ENCODE data around the gene PXYLP1.

DNA sequence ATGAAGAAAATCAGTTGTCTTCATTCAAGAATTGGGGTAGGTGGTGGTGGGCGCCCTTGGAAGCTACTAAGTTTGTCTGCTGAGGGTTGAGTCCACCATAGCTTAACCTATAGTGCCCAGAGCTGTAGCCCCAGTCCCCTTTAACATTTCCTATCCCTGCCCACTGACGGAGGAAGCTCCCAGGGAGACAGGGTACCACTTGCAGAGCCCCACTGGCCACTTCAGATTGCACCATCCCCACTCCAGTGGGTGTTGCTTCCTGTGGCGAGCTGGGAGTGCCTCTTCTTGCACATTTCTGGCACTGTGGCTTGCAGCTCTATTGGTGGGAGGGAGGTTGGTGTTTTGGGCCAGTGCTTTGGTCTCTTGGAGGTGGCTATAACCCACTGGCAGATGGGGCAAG, 2.7 kb downstream of the PXYLP1 start:
- TF ChIP-seq EZH2 (IDR thresholded peaks at IDR 0.05; ENCODE audit: borderline replicate concordance, insufficient read depth, low read length, poor library complexity, severe bottlenecking) = no peak
- no peak for TF ChIP-seq MXI1 (conservative IDR thresholded peaks at IDR 0.05; ENCODE audit: poor library complexity, severe bottlenecking)
- no peak for TF ChIP-seq CTCF (IDR thresholded peaks at IDR 0.05; ENCODE audit: poor library complexity, severe bottlenecking)
- no peak for TF ChIP-seq POLR2AphosphoS5 (IDR thresholded peaks at IDR 0.05)
- TF ChIP-seq TAF1 (IDR thresholded peaks at IDR 0.05; ENCODE audit: low read depth) = no peak
- TF ChIP-seq EP300 (conservative IDR thresholded peaks at IDR 0.05; ENCODE audit: poor library complexity, severe bottlenecking) = no peak
- TF ChIP-seq, protein P1, sequence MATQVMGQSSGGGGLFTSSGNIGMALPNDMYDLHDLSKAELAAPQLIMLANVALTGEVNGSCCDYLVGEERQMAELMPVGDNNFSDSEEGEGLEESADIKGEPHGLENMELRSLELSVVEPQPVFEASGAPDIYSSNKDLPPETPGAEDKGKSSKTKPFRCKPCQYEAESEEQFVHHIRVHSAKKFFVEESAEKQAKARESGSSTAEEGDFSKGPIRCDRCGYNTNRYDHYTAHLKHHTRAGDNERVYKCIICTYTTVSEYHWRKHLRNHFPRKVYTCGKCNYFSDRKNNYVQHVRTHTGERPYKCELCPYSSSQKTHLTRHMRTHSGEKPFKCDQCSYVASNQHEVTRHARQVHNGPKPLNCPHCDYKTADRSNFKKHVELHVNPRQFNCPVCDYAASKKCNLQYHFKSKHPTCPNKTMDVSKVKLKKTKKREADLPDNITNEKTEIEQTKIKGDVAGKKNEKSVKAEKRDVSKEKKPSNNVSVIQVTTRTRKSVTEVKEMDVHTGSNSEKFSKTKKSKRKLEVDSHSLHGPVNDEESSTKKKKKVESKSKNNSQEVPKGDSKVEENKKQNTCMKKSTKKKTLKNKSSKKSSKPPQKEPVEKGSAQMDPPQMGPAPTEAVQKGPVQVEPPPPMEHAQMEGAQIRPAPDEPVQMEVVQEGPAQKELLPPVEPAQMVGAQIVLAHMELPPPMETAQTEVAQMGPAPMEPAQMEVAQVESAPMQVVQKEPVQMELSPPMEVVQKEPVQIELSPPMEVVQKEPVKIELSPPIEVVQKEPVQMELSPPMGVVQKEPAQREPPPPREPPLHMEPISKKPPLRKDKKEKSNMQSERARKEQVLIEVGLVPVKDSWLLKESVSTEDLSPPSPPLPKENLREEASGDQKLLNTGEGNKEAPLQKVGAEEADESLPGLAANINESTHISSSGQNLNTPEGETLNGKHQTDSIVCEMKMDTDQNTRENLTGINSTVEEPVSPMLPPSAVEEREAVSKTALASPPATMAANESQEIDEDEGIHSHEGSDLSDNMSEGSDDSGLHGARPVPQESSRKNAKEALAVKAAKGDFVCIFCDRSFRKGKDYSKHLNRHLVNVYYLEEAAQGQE (IDR thresholded peaks at IDR 0.05; ENCODE audit: borderline replicate concordance) = no peak
- no peak for TF ChIP-seq RAD21 (conservative IDR thresholded peaks at IDR 0.05)

All from neural cell (in vitro differentiated cells).